B cell (primary cell): ENCODE measurements around the gene DYNC2I2.

Experiments used
- CTCF ChIP-seq: fragments of 200-600 bp; IDR thresholded peaks from one replicate; pipeline ENCODE4 v1.8.0; 2022; ENCODE audit warnings: antibody characterized with exemption, mild to moderate bottlenecking
- EZH2 ChIP-seq: IDR thresholded peaks from 2 replicates; pipeline ENCODE4 v1.6.1; 2012; ENCODE audit warnings: borderline replicate concordance, low read depth, mild to moderate bottlenecking, moderate library complexity, low read length; ENCODE audit not compliant: insufficient read depth, poor library complexity, severe bottlenecking

DNA sequence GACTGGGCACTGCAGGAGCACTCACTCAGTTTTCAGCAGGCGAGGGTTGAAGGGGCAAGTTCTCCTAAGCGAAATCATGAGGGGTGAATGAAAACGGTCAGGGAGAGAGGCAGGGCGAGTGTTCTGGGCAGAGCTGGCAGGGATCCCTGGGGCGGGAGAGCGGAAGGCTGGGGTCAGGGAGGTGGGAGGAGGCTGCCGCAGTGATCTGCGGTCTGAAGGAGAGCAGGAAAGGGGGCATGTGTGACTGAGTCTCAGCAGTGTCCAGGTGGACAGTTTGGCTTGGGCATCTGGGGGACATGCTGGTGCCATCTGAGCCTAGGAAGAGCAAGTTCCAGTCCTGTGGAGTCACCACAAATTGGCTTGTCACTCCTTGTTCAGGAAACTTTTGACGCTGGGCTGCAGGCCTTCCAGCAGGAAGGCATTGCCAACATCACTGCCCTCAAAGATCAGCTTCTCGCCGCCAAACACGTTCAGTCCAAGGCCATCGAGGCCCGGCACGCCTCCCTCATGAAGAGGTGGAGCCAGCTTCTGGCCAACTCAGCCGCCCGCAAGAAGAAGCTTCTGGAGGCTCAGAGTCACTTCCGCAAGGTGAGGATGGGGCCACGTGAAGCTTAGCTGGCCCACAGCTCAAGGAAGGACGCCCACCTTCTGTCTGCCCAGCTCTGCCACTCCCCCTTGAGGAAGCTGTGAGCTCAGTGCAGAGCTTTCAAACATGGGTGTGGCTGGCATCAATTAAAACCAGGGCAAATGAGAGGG lies 31.1 kb downstream of the DYNC2I2 start:
- TF ChIP-seq EZH2, result no peak
- no peak for TF ChIP-seq CTCF
